ENCODE measurements around the gene HNF1B.

GRCh38 chr17:37714897-37715296 is 30.0 kb downstream of the HNF1B start:
- no peak for TF ChIP-seq POLR2A (IDR thresholded peaks at IDR 0.05)
- TF ChIP-seq, protein P1, sequence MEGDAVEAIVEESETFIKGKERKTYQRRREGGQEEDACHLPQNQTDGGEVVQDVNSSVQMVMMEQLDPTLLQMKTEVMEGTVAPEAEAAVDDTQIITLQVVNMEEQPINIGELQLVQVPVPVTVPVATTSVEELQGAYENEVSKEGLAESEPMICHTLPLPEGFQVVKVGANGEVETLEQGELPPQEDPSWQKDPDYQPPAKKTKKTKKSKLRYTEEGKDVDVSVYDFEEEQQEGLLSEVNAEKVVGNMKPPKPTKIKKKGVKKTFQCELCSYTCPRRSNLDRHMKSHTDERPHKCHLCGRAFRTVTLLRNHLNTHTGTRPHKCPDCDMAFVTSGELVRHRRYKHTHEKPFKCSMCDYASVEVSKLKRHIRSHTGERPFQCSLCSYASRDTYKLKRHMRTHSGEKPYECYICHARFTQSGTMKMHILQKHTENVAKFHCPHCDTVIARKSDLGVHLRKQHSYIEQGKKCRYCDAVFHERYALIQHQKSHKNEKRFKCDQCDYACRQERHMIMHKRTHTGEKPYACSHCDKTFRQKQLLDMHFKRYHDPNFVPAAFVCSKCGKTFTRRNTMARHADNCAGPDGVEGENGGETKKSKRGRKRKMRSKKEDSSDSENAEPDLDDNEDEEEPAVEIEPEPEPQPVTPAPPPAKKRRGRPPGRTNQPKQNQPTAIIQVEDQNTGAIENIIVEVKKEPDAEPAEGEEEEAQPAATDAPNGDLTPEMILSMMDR (IDR thresholded peaks at IDR 0.05), result no peak
